Uterus (tissue), 4 donors: ENCODE results near the gene PASK. TPM values are rescaled to one million over a fixed set of nuclear protein-coding genes. Genes with fewer than 3 reads are reported as not detected.

ENCODE experiments used
- DNase-seq, 2 donors: peaks; one replicate each; pipeline ENCODE4 v3.0.0-alpha.2; 2019 to 2020
- H3K27ac ChIP-seq, 2 donors: fragments of 200-600 bp; sonication (generic); 1 replicate in 1 of 2; 2 replicates in 1 of 2; pipeline ENCODE4 v1.5.1; 2016 to 2018
- H3K27me3 ChIP-seq, 2 donors: fragments of 200-600 bp; sonication (generic); one replicate each; pipeline ENCODE4 v1.5.1; 2018 to 2019; ENCODE audit warnings: control low read depth in 1 of 2
- H3K36me3 ChIP-seq, 2 donors: fragments of 200-600 bp; sonication (generic); one replicate each; pipeline ENCODE4 v1.5.1; 2019; ENCODE audit warnings: control low read depth in 1 of 2
- H3K4me1 ChIP-seq, 2 donors: fragments of 200-600 bp; sonication (generic); one replicate each; pipeline ENCODE4 v1.5.1; 2018 to 2019; ENCODE audit warnings: control low read depth in 1 of 2
- H3K4me3 ChIP-seq, 2 donors: fragments of 200-600 bp; sonication (generic); 1 replicate in 1 of 2; 2 replicates in 1 of 2; pipeline ENCODE4 v1.5.1; 2018 to 2019; ENCODE audit warnings: mild to moderate bottlenecking in 1 of 2
- H3K9me3 ChIP-seq, 2 donors: fragments of 200-600 bp; sonication (generic); one replicate each; pipeline ENCODE4 v1.5.1; 2019; ENCODE audit warnings: control low read depth in 1 of 2
- POLR2A ChIP-seq, 2 donors: fragments of 450-650 bp; IDR thresholded peaks; one replicate each; pipeline ENCODE4 v1.6.1; 2016; ENCODE audit warnings: antibody characterized with exemption in 2 of 2, mild to moderate bottlenecking in 1 of 2, moderate library complexity in 1 of 2
- intact Hi-C: fragments of 100-400 bp; cut with DNase I; formaldehyde crosslinking; loops from one replicate; pipeline ENCODE4 v1.15.1; 2023; ENCODE audit warnings: low total_unique reads
- total RNA-seq, 4 donors: library from RNA; depleted of rRNA in 3 of 4; stranded (reverse); fragments of >200 nt in 3 of 4; gene quantifications; one replicate each; pipeline versions ENCODE4 v1.1.0 to v1.2.4, GENCODE V29; 2014 to 2023
- TF ChIP-seq, protein P1 (sequence below), 4 experiments: fragments of 200-600 bp in 2 of 4; fragments of 450-650 bp in 2 of 4; sonication (generic) in 2 of 4; IDR thresholded peaks; one replicate each; pipeline ENCODE4 v1.5.1; 2016 to 2019; ENCODE audit warnings: antibody characterized with exemption in 4 of 4, mild to moderate bottlenecking in 2 of 4, moderate library complexity in 1 of 4
- donor health status: DM: yes; HTN: yes; CAD: no.

The PASK gene
- total RNA-seq, 4 donors from 2014 or later: 7.4 to 16.0 (median 13.3) TPM

DNA sequence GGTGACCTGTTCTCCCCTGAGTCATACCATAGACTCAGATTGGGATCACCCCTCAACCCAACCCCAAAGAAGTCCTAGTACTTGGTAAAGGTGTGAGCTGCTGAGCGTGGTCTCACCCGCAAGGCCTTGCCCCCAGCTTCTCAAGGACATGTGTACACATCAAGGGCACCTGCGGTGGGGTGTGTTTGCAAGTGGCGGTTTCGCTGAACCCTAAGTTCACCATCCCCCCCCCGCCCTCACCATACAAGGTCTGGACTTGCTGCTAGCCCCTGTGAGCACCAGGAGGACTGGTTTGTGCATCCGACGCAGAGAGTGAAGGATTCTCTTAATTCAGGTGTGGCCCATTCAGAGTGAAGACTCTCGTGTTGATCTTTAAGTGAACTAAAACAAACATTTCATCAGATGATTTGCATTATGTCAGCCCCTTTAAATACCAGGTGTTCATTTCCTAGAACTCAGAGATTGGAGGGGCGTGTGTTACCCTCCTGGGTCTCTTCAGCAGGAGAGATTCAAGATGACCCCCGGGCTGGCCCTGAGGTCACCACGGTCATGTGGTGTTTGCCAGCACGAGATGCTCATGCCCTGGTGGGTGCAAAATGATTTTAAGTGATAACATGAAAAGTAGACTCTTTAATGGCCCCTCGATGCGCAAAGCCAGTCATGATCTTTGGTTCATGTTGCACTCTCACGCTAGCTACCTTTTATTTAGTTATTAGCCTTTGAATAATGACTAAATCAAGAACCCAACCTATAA is 75.0 kb downstream of the PASK start:
- Histone ChIP-seq H3K36me3 (no peaks in the 10 kb centered on the region), H3K27me3 (no peaks in the 10 kb centered on the region), H3K4me1 (no peaks in the 10 kb centered on the region), H3K27ac (no peak overlapping the region), H3K4me3 (no peak overlapping the region), H3K9me3 (no peaks in the 10 kb centered on the region)
- intact Hi-C loops: no loop called here
- no peak for DNase-seq
- TF ChIP-seq, protein P1, sequence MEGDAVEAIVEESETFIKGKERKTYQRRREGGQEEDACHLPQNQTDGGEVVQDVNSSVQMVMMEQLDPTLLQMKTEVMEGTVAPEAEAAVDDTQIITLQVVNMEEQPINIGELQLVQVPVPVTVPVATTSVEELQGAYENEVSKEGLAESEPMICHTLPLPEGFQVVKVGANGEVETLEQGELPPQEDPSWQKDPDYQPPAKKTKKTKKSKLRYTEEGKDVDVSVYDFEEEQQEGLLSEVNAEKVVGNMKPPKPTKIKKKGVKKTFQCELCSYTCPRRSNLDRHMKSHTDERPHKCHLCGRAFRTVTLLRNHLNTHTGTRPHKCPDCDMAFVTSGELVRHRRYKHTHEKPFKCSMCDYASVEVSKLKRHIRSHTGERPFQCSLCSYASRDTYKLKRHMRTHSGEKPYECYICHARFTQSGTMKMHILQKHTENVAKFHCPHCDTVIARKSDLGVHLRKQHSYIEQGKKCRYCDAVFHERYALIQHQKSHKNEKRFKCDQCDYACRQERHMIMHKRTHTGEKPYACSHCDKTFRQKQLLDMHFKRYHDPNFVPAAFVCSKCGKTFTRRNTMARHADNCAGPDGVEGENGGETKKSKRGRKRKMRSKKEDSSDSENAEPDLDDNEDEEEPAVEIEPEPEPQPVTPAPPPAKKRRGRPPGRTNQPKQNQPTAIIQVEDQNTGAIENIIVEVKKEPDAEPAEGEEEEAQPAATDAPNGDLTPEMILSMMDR (IDR thresholded peaks at IDR 0.05): no peak
- TF ChIP-seq POLR2A (IDR thresholded peaks at IDR 0.05): no peak

- Histone ChIP-seq H3K4me3 (no peak overlapping the region), H3K9me3 (no peaks in the 10 kb centered on the region), H3K27ac (no peak overlapping the region), H3K36me3 (no peaks in the 10 kb centered on the region), H3K4me1 (no peaks in the 10 kb centered on the region), H3K27me3 (no peaks in the 10 kb centered on the region)
- intact Hi-C loops: no loop called here
- TF ChIP-seq, protein P1 (IDR thresholded peaks at IDR 0.05): no peak
- TF ChIP-seq POLR2A (IDR thresholded peaks at IDR 0.05): no peak
- no peak for DNase-seq
Observed at GRCh38 chr2:241073166-241074064, 75.9 kb downstream of the PASK start.

- Histone ChIP-seq H3K36me3 (no peaks in the 10 kb centered on the region), H3K27me3 (no peaks in the 10 kb centered on the region), H3K27ac (no peak overlapping the region), H3K4me1 (no peaks in the 10 kb centered on the region), H3K4me3 (no peak overlapping the region), H3K9me3 (no peaks in the 10 kb centered on the region)
- DNase-seq: no peak
- TF ChIP-seq, protein P1 (IDR thresholded peaks at IDR 0.05): no peak
- TF ChIP-seq POLR2A (IDR thresholded peaks at IDR 0.05): no peak
- intact Hi-C loops: no loop called here
Observed at GRCh38 chr2:241072553-241073165, 76.6 kb downstream of the PASK start.

DNA sequence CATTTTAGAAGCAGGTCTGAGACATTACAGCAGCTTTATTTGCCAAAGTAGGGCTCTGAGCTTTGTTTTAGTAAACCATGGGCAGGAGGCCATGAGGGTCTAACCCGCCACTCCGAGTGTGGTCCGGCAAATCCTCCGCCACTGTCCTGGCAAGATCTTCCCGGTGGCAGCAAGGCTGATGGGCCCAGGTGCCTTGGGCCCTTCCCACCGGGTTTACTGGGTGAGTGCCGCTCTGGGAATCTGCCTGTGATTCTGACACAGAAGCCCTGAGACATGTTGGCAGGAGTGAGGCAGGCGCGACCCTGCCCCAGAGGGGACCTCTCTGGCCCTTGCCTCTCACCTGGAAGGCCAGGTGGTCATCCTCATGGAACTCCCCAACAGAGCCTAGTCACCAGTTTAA is 77.1 kb downstream of the PASK start:
- intact Hi-C loops: no loop called here
- Histone ChIP-seq H3K4me1 (no peaks in the 10 kb centered on the region), H3K36me3 (no peaks in the 10 kb centered on the region), H3K27ac (no peak overlapping the region), H3K4me3 (no peak overlapping the region), H3K9me3 (no peaks in the 10 kb centered on the region), H3K27me3 (no peaks in the 10 kb centered on the region)
- TF ChIP-seq POLR2A (IDR thresholded peaks at IDR 0.05): no peak
- TF ChIP-seq, protein P1 (IDR thresholded peaks at IDR 0.05): no peak
- peak in 1 of 2 donors; percentile 12 for DNase-seq
